Measurements from ENCODE around the gene FOXN3.

DNA sequence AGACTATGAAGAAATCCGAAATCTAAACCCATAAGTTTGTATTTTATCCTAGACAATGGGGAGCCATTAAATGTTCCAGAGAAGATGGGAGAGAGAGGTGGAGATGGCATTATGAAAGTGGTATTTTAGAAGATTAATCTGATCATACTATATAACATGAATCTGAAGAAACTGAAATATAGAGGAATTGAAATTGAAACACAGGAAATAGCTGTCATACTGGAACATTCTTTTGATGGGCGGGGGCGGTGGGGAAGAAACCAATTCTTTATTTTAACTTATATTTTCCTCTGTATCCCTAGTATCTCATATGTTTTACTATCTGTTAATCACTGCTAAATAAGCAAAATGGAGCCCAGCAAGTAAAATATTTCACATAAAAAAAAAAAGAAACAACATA lies 27.0 kb upstream of the FOXN3 start:
- no peak for TF ChIP-seq POLR2AphosphoS5 (IDR thresholded peaks at IDR 0.05; ENCODE audit: low read depth)
- TF ChIP-seq, protein P1, sequence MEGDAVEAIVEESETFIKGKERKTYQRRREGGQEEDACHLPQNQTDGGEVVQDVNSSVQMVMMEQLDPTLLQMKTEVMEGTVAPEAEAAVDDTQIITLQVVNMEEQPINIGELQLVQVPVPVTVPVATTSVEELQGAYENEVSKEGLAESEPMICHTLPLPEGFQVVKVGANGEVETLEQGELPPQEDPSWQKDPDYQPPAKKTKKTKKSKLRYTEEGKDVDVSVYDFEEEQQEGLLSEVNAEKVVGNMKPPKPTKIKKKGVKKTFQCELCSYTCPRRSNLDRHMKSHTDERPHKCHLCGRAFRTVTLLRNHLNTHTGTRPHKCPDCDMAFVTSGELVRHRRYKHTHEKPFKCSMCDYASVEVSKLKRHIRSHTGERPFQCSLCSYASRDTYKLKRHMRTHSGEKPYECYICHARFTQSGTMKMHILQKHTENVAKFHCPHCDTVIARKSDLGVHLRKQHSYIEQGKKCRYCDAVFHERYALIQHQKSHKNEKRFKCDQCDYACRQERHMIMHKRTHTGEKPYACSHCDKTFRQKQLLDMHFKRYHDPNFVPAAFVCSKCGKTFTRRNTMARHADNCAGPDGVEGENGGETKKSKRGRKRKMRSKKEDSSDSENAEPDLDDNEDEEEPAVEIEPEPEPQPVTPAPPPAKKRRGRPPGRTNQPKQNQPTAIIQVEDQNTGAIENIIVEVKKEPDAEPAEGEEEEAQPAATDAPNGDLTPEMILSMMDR (IDR thresholded peaks at IDR 0.05; ENCODE audit: insufficient read depth, low read length), result no peak

Measured in HL-60 (cell line).